ENCODE measurements around the gene AHI1.
A peak's percentile ranks its signal among the peaks of the same experiment; 100 is the strongest.

The AHI1 gene

DNA sequence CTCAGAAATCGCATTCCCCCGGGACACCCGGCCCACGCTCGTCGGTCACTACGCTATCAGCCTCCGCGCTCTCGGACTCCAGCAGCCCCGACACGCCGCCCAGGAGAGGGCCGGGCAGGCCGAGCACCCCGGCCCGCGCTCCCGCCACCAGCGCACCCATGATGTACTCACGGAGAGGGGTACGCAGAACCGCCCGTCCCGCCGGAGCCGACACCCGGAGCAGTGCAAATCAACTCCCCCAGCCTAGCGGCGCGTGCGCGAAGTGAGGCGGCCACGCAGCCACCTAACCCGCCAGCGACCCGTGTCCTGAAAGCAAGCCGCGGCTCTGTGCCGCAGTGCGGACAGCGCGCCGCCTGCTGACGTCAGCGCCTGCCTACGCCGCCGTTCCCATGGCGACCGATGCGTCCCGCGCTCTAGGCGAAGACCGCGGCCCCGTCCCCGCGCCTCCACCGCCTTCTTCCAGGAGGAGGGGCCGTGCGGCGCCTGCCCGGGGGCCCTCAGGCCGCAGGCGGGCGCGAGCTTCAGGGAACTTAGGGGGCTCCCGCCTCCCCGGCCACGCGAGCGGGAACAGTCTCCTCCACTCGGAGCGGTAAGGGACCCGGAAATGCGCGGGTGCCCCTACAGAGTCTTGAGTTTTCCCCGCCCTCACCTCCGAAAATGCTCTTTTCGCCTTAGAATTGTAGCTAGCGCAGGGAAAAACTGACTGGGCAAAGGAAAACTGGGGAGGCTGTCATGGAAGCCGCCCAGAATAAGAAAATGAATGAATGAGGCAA lies at the start of gene AHI1:
TSS of gene AHI1 (minus strand) at position 329 of the 773 bp plus-strand sequence. CDS start 5,503 bp downstream, outside the sequence.
- DNase-seq = peak; percentile 96

GRCh38 chr6:135546680-135547418 lies 49.3 kb upstream of the AHI1 start:
- DNase-seq = no peak

- DNase-seq = no peak
Observed at GRCh38 chr6:135546206-135546605, 48.7 kb upstream of the AHI1 start.

- no peak for DNase-seq
Observed at GRCh38 chr6:135540207-135540840, 42.8 kb upstream of the AHI1 start.

DNA sequence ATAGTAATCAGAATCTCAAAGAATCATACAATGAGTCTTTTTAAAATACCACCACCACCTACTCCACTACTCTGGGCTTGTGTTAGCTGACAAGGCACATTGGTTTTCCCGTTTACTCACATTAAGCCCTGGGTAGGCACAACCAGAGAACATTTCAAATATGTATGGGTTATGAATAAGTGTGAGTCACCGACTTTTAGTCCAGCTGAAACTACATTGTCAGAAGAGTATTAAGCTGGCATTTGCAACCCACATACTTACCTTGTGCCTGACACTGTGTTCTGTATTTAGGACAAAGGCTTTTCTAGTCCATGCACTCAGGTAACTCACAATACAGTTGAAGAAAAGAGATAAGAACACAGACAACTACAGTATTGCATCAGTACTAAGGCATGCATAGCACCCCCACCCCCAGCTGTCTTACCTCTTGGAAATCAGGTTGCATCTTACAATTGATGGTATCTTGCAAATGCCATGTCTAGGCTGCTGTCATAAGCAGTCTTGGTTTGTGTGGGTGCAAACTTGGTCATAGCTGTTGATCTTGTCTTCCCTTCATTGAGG lies 40.3 kb upstream of the AHI1 start:
- DNase-seq = no peak

GRCh38 chr6:135535989-135536414 lies 38.5 kb upstream of the AHI1 start:
- no peak for DNase-seq

DNA sequence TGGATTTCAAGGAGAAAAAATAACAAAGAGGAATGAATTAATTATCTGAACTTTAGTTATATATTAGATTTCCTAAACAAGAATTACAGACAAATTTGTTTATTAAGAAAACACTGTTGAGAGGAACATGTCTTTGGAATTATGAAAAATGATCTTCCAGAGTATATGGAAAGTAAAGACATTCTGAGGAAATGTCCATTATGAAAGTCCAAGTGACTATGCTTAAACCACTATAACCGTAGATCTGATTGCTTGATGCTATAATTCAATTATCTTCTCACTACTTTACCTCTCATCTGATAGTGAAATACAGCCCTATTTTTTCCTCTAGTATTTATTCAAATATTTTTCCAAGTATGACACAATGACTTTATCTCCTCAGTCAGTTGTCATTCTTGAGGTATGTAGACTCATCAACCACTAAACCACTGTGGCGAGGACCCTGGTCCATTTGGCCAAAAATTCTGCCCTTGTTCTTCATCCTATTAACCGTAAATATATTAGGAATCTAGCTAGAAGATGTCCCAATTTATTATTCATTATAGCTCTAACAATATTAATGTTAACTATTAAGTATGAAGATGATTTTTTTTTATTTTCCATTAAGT lies 37.3 kb upstream of the AHI1 start:
- no peak for DNase-seq

DNA sequence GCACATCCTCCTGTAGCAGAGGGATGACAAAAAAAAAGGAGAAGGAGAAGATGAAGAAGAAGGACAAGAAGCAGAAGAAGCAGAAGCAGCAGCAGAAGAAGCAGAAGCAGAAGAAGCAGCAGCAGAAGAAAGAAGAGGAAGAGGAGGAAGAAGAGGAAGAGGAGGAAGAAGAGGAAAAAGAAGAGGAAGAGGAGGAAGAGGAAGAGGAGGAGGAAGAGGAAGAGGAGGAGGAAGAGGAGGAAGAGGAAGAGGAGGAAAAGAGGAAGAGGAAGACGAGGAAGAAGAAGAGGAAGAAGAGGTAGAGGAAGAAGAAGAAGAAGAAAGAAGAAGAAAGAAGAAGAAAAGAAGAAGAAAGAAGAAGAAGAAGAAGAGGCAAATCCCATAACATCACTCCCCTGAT lies 35.0 kb upstream of the AHI1 start:
- DNase-seq = no peak

- DNase-seq = no peak
Observed at GRCh38 chr6:135531954-135532490, 34.5 kb upstream of the AHI1 start.

DNA sequence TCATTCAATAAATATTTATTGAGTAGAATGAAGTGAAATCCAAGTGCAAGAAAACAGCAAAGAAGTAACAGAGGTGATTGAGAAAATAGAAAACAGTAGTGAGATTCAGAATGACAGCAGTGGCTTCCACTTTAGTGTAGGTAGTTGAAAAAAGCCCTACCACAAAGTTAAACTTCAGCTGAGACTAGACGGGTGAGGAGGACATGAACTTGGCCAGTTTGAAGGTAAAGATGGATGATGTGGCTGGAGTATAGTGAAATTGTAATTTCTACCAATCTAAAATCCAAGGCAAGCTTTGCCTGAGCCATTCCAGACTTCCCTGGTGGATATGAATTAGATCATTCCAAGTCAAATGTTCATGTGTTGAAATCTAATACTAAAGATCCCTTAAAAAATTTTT lies 32.6 kb upstream of the AHI1 start:
- DNase-seq = no peak

GRCh38 chr6:135527960-135528249 lies 30.4 kb upstream of the AHI1 start:
- DNase-seq = no peak

GRCh38 chr6:135527116-135527959 lies 29.8 kb upstream of the AHI1 start:
- DNase-seq = peak; percentile 58

- DNase-seq = no peak
Observed at GRCh38 chr6:135525594-135525993, 28.1 kb upstream of the AHI1 start.

DNA sequence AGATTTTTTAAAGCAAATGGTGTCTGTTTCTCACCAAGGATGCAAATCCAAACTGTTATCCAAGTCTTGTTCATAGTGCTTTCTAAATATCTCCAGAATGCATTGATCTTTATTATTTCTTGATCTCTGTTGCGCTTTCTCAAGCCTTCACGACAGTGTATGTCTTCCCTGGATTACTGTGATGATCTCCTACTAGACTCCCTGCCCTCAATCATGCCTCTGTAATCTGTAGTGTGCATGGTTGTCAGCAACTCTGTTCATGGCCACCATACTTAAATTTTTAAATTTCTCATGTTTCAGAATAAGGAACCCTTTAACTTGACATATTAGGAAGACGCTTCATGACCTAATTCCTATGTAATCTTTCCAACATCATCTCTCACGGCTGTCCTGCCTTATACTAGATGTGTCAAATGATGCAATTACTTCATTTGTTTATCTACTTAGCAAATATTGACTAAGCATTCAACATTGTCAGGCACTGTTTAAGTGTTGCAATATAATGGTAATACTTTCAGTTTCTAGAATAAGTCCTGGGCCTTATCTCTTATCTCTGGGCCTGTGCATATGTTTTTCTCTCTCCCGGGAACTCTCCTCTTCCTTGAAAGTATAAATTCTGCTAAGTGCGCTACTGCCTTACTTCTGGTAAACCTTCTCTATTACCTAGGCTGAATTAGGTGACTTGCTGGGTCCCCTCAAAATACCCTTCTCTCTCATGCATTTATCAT lies 25.6 kb upstream of the AHI1 start:
- DNase-seq = no peak

DNA sequence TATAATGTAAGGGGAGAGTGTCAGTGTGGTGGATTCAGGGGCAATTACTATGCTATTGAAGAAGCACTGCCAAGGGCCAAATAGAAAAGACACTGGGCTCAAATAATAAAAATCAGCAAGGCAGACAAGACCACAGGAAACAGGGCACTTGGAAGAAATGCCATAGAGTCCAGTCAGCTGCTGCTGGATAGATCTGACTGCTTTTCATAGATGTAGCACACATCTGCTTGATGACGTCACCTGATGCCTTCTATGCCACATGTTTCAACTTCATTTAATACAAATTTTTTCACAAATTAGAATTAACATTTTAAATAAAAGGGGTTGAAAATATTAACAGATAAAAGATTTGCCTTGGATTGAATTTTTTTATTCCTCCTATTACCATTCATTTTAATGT lies 23.9 kb upstream of the AHI1 start:
- no peak for DNase-seq

DNA sequence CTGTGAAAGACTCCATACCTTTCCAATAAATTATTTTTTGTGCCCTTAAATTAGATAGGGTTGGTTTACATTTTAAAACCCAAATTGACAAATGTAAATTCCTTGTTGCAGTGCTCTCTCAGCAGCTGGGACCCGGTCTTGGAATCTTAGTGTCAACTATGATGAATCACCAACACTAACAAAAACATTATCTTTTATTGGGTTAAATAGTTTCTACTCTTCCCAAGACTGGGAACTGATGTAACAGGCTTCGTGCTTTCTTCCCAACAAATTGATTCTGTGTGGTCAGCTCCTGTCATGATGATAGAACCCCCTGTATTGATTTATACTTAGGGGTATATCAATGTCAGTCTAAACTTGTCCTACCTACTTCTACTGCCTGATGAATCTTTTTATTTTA lies 23.2 kb upstream of the AHI1 start:
- DNase-seq = no peak

DNA sequence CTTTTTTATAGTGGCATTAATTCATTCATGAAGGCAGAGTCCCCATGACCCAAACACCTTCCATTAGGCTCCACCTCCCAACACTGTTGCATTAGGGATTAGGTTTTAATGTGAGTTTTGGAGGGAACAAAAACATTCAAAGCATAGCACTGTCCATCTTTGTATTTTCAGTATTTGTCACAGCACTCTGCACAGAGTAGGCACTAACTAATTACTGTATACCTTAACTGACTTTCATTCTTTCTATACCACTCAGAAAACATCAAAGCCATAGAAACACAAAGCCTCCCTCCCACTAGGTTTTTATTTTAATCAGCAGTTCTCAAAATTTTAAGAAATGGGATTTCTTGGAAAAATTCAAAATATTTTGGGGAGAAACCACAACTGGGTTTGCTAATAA lies 21.8 kb upstream of the AHI1 start:
- DNase-seq = no peak

DNA sequence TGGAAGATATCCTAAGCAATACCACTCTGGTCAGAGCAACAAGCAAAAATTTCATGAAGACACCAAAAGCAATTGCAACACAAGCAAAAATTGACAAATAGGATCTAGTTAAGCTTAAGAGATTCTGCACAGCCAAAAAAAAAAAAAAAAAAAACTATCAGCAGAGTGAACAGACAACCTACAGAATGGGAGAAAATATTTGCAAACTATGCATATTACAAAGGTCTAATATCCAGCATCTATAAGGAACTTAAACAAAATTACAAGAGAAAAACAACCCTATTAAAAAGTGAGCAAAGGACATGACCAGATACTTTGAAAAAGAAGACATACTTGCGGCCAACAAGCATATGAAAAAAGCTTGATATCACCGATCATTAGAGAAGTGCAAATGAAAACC lies 20.0 kb upstream of the AHI1 start:
- no peak for DNase-seq

DNA sequence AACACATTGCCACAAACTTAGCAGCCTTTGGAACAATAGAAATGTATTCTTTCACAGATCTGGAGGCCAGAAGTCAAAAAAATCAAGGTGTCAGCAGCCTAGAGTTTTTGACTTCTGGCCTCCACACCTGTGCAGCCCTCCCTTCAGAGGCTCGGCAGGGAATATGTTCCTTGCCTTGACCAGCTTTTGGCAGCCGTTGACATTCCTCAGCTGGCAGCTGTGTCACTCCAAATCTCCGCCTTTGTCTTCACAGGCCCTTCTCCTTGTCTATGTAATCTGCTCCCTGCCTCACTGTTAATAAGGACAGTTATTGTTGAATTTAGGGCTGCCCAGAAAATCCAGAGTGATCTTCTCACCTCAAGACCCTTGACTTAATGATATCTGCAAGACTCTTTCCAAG lies 17.2 kb upstream of the AHI1 start:
- DNase-seq = no peak

- no peak for DNase-seq
Observed at GRCh38 chr6:135506270-135506997, 8.9 kb upstream of the AHI1 start.

DNA sequence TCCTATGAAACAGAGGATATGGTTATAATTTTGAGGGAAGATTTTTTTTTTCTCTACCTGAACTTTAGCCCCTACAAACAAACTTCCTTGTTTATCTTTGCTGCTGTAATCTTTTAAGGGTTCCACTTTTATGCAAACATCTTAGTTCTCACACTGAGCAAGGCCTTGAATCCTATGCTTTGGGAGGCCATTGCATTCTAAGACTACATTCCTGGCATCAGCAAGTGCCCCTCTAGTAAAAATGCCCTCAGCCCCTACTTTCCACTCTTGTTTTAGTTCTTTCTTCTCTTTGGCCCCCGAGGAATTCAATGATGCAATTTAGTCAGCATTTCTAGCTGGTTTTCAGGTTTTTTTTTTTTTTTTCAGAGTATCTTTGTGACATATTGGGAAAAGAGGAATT lies 8.1 kb upstream of the AHI1 start:
- DNase-seq = no peak
